HCT116 (cell line): ENCODE results near the gene C9orf72.

Experiments used
- CBX3 ChIP-seq: IDR thresholded peaks from 2 replicates; pipeline ENCODE4 v1.6.1; 2012; ENCODE audit warnings: low read depth
- EZH2 ChIP-seq: fragments of 200-600 bp; sonication (generic); IDR thresholded peaks from 2 replicates; pipeline ENCODE4 v1.6.1; 2017; ENCODE audit warnings: antibody characterized with exemption, mixed run types
- EZH2phosphoT487 ChIP-seq: fragments of 200-600 bp; IDR thresholded peaks from 2 replicates; pipeline ENCODE4 v1.6.1; 2018; ENCODE audit warnings: antibody characterized with exemption, borderline replicate concordance
- JUND ChIP-seq: IDR thresholded peaks from 2 replicates; pipeline ENCODE4 v1.6.1; 2012
- POLR2AphosphoS5 ChIP-seq: IDR thresholded peaks from 2 replicates; pipeline ENCODE4 v1.6.1; 2011; ENCODE audit warnings: mild to moderate bottlenecking, low read depth, low read length, moderate library complexity
- SP1 ChIP-seq: IDR thresholded peaks from 2 replicates; pipeline ENCODE4 v1.6.1; 2012; ENCODE audit warnings: low read depth
- YY1 ChIP-seq: IDR thresholded peaks from 2 replicates; pipeline ENCODE4 v1.6.1; 2011; ENCODE audit warnings: low read length, low read depth, moderate library complexity, mild to moderate bottlenecking; ENCODE audit not compliant: insufficient replicate concordance; ENCODE audit errors: extremely low read depth
- ZFX ChIP-seq: fragments of 450-650 bp; IDR thresholded peaks from 2 replicates; pipeline ENCODE4 v1.6.1; 2017
- ZNF274 ChIP-seq: fragments of 200-500 bp; sonication (Bioruptor generic); IDR thresholded peaks from 2 replicates; pipeline ENCODE4 v1.6.1; 2014; ENCODE audit warnings: mild to moderate bottlenecking, low read depth, low read length, inconsistent platforms
- TF ChIP-seq, protein P1 (sequence below), 3 experiments: fragments of 200-600 bp in 1 of 3; sonication (generic) in 1 of 3; IDR thresholded peaks in 2 of 3; conservative IDR thresholded peaks in 1 of 3; 2 replicates each; pipeline ENCODE4 v1.5.1; 2012 to 2017; ENCODE audit warnings: low read depth in 2 of 3, low read length in 2 of 3, antibody characterized with exemption in 1 of 3, borderline replicate concordance in 1 of 3, control low read depth in 1 of 3, mild to moderate bottlenecking in 1 of 3, mixed read lengths in 1 of 3, mixed run types in 1 of 3, moderate library complexity in 1 of 3; ENCODE audit not compliant: insufficient read depth in 1 of 3
- TF ChIP-seq, protein P2 (sequence below): IDR thresholded peaks from 2 replicates; pipeline ENCODE4 v1.6.1; 2012

DNA sequence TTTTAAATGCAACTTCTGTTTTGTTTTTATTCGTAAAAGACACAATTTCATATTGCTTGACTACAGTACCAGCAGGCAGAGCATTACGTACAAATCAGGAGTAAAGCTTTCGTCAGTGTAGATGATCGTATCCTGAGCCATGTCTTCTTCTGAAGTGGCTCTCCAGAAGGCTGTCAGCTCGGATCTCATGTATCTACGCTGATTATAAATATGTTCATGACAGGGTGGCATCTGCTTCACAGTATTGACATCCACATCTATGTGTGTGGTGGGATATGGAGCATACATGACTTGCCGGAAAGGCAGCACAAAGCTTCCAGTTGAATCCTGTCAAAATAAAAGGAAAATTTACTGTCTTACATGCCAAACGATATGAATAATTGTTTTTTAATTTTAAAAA is 16.8 kb downstream of the C9orf72 start:
- TF ChIP-seq, protein P1, sequence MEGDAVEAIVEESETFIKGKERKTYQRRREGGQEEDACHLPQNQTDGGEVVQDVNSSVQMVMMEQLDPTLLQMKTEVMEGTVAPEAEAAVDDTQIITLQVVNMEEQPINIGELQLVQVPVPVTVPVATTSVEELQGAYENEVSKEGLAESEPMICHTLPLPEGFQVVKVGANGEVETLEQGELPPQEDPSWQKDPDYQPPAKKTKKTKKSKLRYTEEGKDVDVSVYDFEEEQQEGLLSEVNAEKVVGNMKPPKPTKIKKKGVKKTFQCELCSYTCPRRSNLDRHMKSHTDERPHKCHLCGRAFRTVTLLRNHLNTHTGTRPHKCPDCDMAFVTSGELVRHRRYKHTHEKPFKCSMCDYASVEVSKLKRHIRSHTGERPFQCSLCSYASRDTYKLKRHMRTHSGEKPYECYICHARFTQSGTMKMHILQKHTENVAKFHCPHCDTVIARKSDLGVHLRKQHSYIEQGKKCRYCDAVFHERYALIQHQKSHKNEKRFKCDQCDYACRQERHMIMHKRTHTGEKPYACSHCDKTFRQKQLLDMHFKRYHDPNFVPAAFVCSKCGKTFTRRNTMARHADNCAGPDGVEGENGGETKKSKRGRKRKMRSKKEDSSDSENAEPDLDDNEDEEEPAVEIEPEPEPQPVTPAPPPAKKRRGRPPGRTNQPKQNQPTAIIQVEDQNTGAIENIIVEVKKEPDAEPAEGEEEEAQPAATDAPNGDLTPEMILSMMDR (IDR thresholded peaks at IDR 0.05 in 2 of 3, conservative IDR thresholded peaks at IDR 0.05 in 1 of 3; ENCODE audit: borderline replicate concordance in 1 of 3, insufficient read depth in 1 of 3, low read depth in 2 of 3, low read length in 2 of 3), result no peak
- TF ChIP-seq CBX3 (no peak), ZNF274 (no peak), EZH2phosphoT487 (no peak), YY1 (no peak), JUND (no peak), SP1 (no peak), ZFX (no peak), EZH2 (no peak), POLR2AphosphoS5 (no peak)
- TF ChIP-seq, protein P2, sequence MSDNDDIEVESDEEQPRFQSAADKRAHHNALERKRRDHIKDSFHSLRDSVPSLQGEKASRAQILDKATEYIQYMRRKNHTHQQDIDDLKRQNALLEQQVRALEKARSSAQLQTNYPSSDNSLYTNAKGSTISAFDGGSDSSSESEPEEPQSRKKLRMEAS, result no peak
